ENCODE measurements around the gene PUDP. TPM values are rescaled to one million over a fixed set of nuclear protein-coding genes. Genes with fewer than 3 reads are reported as not detected.
"Not testable (repeated sequence)": the region's sequence is repeated elsewhere in the genome, so short reads cannot be mapped to it uniquely, and the experiment has no call there.

PUDP gene
- polyA plus RNA-seq, 1 donor from 2014 or later = 18.2 TPM

- no peak overlapping the region for H3K9ac ChIP-seq (ENCODE audit: low read length)
- no peaks in the 10 kb centered on the region for H3F3A ChIP-seq (ENCODE audit: insufficient read depth, low read length, poor library complexity, severe bottlenecking)
- no peaks in the 10 kb centered on the region for H3K9me3 ChIP-seq (ENCODE audit: low read length)
- H3K79me2 ChIP-seq (replicated peaks; ENCODE audit: insufficient read depth, low read length) = no peaks in the 10 kb centered on the region
- H3K4me2 ChIP-seq (ENCODE audit: low read length) = no peak overlapping the region
- TF ChIP-seq POLR2AphosphoS5 (IDR thresholded peaks at IDR 0.05) = no peak
- TF ChIP-seq EZH2 (IDR thresholded peaks at IDR 0.05; ENCODE audit: borderline replicate concordance, insufficient read depth, low read length, poor library complexity, severe bottlenecking) = no peak
- no peak for TF ChIP-seq SMC3 (conservative IDR thresholded peaks at IDR 0.05; ENCODE audit: poor library complexity)
- no peak for TF ChIP-seq MXI1 (conservative IDR thresholded peaks at IDR 0.05; ENCODE audit: poor library complexity, severe bottlenecking)
- TF ChIP-seq REST (IDR thresholded peaks at IDR 0.05; ENCODE audit: borderline replicate concordance) = no peak
- no peak for TF ChIP-seq TAF1 (IDR thresholded peaks at IDR 0.05; ENCODE audit: low read depth)
- TF ChIP-seq EP300 (conservative IDR thresholded peaks at IDR 0.05; ENCODE audit: poor library complexity, severe bottlenecking) = no peak
- TF ChIP-seq CTCF (IDR thresholded peaks at IDR 0.05; ENCODE audit: poor library complexity, severe bottlenecking) = no peak
- no peak for TF ChIP-seq RAD21 (conservative IDR thresholded peaks at IDR 0.05)
- H3K4me3 ChIP-seq (ENCODE audit: low read length) = no peak overlapping the region
- H2AFZ ChIP-seq (ENCODE audit: low read depth, low read length) = no peak overlapping the region
- H3K27ac ChIP-seq (ENCODE audit: low read length) = no peak overlapping the region
- H3K27me3 ChIP-seq (ENCODE audit: insufficient read depth, low read depth, low read length) = no peaks in the 10 kb centered on the region
- no peaks in the 10 kb centered on the region for H3K36me3 ChIP-seq (ENCODE audit: insufficient read depth, low read length)
- H3K9me2 ChIP-seq (ENCODE audit: insufficient read depth, low read length) = no peaks in the 10 kb centered on the region
- H4K20me1 ChIP-seq (ENCODE audit: insufficient read depth) = no peaks in the 10 kb centered on the region
These were observed 36.9 kb upstream of the PUDP start for GRCh38 chrX:7184816-7185215.

GRCh38 chrX:7179446-7179845 lies 31.5 kb upstream of the PUDP start:
- no peak overlapping the region for H3K27ac ChIP-seq (ENCODE audit: low read length)
- TF ChIP-seq EZH2 (IDR thresholded peaks at IDR 0.05; ENCODE audit: borderline replicate concordance, insufficient read depth, low read length, poor library complexity, severe bottlenecking) (no peak), EP300 (conservative IDR thresholded peaks at IDR 0.05; ENCODE audit: poor library complexity, severe bottlenecking) (no peak), MXI1 (conservative IDR thresholded peaks at IDR 0.05; ENCODE audit: poor library complexity, severe bottlenecking) (no peak), REST (IDR thresholded peaks at IDR 0.05; ENCODE audit: borderline replicate concordance) (no peak), RAD21 (conservative IDR thresholded peaks at IDR 0.05) (no peak), POLR2AphosphoS5 (IDR thresholded peaks at IDR 0.05) (no peak), SMC3 (conservative IDR thresholded peaks at IDR 0.05; ENCODE audit: poor library complexity) (no peak), CTCF (IDR thresholded peaks at IDR 0.05; ENCODE audit: poor library complexity, severe bottlenecking) (no peak), TAF1 (IDR thresholded peaks at IDR 0.05; ENCODE audit: low read depth) (no peak)
- H3K9me2 ChIP-seq (ENCODE audit: insufficient read depth, low read length) = no peaks in the 10 kb centered on the region
- no peak overlapping the region for H3K4me2 ChIP-seq (ENCODE audit: low read length)
- no peak overlapping the region for H3K4me3 ChIP-seq (ENCODE audit: low read length)
- H4K20me1 ChIP-seq (ENCODE audit: insufficient read depth) = no peaks in the 10 kb centered on the region
- no peaks in the 10 kb centered on the region for H3K27me3 ChIP-seq (ENCODE audit: insufficient read depth, low read depth, low read length)
- no peaks in the 10 kb centered on the region for H3F3A ChIP-seq (ENCODE audit: insufficient read depth, low read length, poor library complexity, severe bottlenecking)
- H3K79me2 ChIP-seq (replicated peaks; ENCODE audit: insufficient read depth, low read length) = no peaks in the 10 kb centered on the region
- H2AFZ ChIP-seq (ENCODE audit: low read depth, low read length) = no peak overlapping the region
- no peaks in the 10 kb centered on the region for H3K36me3 ChIP-seq (ENCODE audit: insufficient read depth, low read length)
- no peak overlapping the region for H3K9ac ChIP-seq (ENCODE audit: low read length)
- no peaks in the 10 kb centered on the region for H3K9me3 ChIP-seq (ENCODE audit: low read length)

GRCh38 chrX:7178859-7179258 lies 30.9 kb upstream of the PUDP start:
- not testable (repeated sequence) for H3K79me2 ChIP-seq (replicated peaks; ENCODE audit: insufficient read depth, low read length); H3K4me2 ChIP-seq (ENCODE audit: low read length); H3K27ac ChIP-seq (ENCODE audit: low read length); H3K9me2 ChIP-seq (ENCODE audit: insufficient read depth, low read length); H3K9ac ChIP-seq (ENCODE audit: low read length); H3F3A ChIP-seq (ENCODE audit: insufficient read depth, low read length, poor library complexity, severe bottlenecking); H4K20me1 ChIP-seq (ENCODE audit: insufficient read depth); H3K9me3 ChIP-seq (ENCODE audit: low read length); H3K36me3 ChIP-seq (ENCODE audit: insufficient read depth, low read length); H2AFZ ChIP-seq (ENCODE audit: low read depth, low read length); H3K4me3 ChIP-seq (ENCODE audit: low read length); H3K27me3 ChIP-seq (ENCODE audit: insufficient read depth, low read depth, low read length)

Measured in neural cell (in vitro differentiated cells).